GM18951 (cell line): ENCODE results near the gene ARHGEF28.

Source experiments
- POLR2A ChIP-seq: IDR thresholded peaks from 4 replicates; pipeline ENCODE4 v1.6.1; 2011; ENCODE audit warnings: mild to moderate bottlenecking; ENCODE audit not compliant: insufficient read length, insufficient read depth; ENCODE audit errors: extremely low read depth
- in situ Hi-C: fragments of 300-500 bp; cut with MboI; formaldehyde crosslinking; loops from one replicate; pipeline ENCODE4 v1.12.0; 2022; ENCODE audit warnings: low sequenced_read_pairs, mixed read lengths, inconsistent platforms; ENCODE audit not compliant: unreplicated experiment

Gene ARHGEF28

DNA sequence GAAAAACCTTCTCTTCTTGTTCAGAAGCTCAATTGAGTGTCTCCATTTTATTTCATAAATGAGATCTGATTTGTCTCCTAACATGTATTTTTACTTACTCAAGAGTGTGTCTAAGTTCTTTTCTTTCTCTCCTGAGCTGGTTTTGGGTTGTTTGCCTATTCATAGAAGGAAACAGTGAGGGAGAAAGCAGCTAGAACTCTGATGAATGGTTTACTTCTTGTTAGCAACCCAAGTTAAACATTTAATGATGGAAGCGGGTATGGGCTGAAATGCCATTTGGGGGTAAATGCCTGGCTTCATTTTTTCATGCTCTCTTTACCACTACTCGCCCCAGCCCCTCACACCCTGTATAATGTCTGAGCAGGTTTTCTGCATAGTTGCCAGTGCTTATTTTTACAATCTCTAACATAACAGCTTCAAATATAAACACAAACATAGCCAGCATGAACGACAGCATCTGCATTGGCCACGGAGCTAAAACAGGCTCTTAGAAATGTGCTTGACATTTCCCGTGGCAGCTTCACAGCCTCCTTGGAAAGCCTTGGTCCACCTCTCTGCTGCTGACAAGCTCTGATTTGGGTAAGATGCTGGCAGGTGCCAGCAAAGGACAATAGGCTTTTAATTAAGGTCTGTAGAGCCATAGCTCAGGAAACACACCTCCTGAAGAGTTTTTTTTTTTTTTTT is 321.1 kb downstream of the ARHGEF28 start:
- in situ Hi-C loops = no loop called here

DNA sequence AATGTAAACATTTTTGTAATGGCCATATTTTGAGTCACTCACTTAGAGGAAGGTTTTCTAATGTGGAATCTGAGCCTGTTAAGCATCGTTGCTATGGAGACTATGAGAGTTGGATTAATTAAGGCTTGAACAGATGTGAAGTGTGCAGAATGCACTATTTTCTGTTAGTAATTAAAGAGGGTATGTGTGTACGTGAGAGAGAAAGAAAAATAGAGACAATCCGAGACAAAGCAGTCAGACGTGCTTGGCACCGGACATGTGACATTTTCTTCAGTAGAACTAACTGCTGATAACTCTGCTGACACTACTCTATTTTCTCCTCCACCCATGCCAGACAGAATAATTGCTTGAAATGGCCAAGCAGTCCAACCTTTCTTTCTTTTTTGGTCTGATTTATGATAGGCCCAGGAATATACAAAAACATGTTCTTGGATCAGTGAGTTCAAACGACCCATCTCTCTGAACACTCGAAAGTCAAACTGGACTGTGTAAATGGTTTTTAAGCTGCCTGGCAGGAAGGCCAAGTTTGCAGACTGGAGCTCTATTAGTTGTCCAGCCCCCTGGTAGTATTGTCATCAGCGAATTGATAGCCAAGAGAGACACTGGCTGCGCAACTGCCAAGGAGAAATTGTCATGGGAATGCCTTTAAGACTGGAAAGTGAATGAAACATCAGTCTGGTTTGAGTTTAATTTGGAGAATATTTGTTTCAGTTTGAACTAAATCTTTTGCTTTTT is 322.1 kb downstream of the ARHGEF28 start:
- no peak for TF ChIP-seq POLR2A
- in situ Hi-C loops = no loop called here

More for the DNA sequence above, 321.1 kb downstream of the ARHGEF28 start:
- TF ChIP-seq POLR2A = no peak

DNA sequence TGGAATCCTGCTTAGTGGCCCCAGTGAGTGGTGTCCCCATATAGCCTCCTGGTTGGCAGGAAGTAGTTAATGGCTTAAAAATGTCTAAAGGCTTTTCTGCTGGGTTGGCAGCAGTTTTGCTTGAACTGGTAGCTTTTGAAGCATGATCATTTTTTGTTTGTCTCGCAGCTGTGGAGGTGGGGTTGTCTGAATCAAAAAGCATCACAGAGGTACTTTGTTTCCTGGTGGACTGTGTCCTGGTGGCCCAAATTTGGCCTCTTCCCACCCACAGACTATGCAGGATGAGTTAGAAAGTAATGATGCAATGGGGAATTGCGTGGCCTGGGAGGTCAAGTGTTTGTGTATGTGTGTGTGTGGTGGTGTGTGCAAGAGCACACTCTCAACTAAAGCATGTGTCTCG is 322.7 kb downstream of the ARHGEF28 start:
- in situ Hi-C loops = no loop called here
- TF ChIP-seq POLR2A = no peak

DNA sequence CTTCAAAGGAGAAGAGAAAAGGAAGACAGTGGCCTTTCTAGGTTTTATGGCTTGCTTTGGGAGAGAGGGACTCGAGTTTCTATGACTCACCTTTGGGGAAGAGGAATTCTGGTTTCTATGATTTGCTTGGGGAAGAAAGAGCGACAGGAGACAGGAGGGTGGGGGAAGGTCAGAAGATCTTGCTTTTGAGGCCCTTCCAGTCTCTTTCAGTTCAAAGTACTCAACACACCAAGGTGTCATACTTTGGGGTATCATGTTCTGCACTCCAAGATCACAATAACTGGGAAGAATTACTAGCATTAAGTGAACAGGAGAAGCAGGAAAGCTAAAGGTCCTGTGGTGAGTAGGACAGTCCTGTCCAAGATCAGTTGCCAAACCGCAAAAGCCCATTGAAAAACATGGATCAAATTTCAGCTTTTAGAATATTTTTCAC is 324.5 kb downstream of the ARHGEF28 start:
- no peak for TF ChIP-seq POLR2A
- in situ Hi-C loops = no loop called here

DNA sequence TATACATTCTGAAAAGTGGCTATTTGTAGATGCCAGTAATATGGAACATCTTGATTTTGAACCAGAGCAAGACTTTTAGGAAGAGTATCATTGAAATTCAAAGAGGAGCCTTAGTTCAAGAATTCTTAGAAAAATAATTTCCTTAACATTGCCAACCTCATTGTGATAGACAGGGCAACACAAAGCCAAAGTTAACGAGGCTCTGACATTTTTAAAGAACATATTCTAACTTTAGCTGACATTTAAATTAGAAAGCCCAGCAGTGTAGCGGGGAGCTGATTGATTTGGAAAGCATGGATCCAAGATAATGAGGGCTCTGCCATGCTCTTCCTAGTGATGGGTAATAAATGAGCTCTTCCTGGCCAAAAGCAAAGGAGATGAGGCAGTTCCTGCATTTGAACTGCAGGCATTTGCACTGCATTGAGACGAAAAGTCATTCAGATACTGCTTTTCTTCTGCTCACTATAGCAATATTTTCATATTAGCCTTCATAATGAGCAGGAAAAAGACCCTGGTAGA is 325.0 kb downstream of the ARHGEF28 start:
- in situ Hi-C loops = no loop called here
- no peak for TF ChIP-seq POLR2A

DNA sequence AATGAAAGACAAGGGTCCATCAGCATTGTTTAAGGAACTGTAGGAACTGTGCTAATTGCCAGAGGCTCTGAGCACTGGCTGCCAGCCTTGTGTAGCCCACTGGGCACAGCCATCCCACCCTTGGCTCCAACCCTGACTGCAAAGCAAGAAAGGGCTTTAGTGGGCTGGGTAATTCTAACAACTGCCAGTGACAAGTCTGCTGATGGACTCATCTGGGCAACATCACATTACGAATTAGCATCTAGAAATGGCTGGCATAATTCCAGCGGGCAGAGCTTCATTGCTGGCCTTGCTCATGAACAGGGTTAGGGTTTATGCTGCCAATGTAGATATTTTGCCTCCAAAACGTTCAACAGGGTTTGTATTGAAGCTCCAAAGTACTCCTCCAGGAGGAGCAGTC is 326.9 kb downstream of the ARHGEF28 start:
- no peak for TF ChIP-seq POLR2A
- in situ Hi-C loops = no loop called here

DNA sequence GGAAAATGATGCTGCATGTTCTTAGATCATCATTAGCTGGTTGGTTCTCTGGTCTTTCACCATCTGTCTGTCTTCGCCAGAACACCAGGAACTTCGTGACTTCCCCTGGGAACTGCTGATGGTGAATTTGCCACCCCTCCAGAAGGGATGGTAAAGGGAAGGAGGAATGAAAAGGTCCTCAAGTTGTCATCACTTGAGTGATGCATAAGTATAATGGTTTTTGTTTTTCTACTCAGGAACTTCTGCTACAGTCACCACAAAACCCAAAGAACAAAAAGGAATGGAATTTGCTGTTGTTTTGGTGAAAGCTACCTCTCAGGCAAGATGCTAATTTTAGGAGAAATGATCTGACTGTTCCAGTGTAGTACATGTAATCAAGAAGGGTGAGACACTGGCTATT is 328.4 kb downstream of the ARHGEF28 start:
- TF ChIP-seq POLR2A = no peak
- in situ Hi-C loops = no loop called here

DNA sequence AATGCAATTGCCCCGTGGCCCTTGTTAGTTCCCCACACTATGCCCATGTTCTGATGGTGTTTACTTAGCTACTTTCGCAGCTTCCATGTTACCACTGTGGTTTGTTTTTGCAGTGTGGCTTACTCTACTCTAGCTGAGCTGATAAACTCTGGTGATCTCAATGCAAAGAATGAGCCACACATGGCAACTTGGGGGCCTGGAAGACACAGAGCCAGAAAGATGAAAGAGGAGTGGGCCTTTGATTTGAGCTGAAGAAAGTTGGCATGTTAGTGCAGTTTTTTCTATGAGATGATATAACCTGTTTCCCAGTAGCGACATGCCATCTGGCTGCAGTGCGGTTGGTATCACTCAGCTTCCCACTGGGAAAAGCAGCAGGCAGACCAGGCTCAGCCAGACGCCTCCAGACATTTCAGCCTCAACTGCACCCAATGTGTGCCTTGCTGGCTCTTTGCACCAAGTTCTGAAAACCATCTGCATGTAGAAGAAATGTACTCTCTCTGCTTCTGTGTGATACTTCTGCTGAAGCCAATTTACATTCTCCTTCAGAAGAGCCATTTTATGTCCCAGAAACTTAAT is 329.4 kb downstream of the ARHGEF28 start:
- in situ Hi-C loops = no loop called here
- no peak for TF ChIP-seq POLR2A

DNA sequence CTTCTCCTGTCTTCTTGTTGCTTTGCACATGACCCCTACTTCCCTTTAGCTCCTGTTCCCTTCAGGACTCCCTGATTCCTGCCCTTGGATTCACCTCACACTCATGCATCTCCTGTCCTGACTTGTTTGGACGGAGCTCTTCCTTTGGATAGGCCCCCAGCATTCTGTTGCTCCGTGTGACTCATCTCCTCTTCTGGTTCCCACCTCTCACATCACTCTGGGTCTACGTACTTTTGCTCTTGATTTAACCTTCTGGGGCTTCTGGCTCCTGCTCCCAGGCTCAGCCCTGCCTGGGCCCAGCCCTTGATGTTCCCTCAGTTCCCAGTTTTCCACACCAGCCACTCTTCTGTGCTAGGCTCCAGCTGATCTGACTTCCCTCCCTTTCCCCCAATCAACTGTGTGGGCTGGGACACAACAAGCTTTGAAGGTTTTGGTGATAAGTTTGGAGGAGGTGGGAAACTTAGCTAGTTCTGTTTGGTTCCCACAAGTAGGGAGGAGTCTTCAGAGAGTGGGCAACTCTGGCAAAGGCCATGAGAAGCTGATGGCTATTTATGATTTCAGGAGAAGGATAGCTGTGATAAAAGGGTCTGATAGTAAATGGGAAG is 331.5 kb downstream of the ARHGEF28 start:
- TF ChIP-seq POLR2A = no peak
- in situ Hi-C loops = no loop called here

DNA sequence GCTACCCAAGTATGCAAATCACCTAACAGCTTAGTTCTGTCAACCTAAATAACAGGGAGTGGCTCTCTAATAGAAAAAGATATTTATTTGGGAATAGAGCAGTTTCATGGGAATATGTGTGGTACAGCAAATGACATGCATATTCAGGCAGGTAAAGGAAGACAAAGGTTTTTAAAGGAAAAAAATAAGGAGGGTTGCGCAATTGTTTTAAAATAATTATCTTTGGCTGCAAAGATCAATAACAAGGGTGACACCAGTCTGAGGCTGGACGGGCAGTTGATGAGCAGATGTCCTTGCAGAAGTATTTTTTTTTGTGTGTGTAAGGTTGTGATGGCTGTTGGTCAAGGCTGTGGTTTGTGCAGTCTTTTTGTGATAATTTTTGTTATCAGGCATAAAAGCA is 332.0 kb downstream of the ARHGEF28 start:
- no peak for TF ChIP-seq POLR2A
- in situ Hi-C loops = no loop called here

DNA sequence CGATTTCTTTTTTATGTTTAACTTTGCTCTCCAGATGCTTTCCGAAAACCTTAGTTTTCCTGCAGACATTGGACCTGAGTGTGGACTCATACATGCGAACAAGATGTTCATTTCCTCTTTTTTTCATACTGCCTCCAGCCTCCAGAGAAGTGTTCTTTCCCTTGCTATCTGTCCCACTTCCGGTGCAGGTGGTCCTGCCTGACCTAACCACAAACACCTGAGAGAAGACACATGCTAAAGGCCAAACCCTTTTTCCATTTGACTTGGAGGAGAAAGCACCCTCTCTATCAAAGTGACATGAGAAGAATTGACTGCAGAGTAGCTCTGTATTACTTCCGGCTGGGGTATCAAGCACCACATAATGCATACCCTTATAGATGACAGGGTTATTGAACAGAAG is 334.0 kb downstream of the ARHGEF28 start:
- in situ Hi-C loops = no loop called here
- TF ChIP-seq POLR2A = no peak

DNA sequence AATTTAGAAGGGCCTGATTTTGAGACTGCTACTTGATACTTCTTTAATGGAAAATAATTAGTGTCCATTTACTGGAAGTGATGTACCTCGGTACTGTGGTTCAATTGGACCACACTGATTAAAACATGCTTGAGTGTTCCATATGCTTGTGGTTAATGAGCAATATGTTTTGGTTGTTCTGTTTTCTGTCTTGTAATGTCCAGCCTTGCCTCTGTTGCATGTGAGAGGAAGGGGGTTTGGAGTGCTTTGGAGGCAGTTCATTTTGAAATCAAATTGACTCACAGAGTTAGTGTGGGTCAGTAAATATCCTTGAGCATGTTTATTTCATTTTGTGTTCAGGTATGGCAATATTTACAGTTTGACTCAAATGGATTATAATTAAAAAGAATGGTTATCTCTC is 334.4 kb downstream of the ARHGEF28 start:
- TF ChIP-seq POLR2A = no peak
- in situ Hi-C loops = no loop called here

DNA sequence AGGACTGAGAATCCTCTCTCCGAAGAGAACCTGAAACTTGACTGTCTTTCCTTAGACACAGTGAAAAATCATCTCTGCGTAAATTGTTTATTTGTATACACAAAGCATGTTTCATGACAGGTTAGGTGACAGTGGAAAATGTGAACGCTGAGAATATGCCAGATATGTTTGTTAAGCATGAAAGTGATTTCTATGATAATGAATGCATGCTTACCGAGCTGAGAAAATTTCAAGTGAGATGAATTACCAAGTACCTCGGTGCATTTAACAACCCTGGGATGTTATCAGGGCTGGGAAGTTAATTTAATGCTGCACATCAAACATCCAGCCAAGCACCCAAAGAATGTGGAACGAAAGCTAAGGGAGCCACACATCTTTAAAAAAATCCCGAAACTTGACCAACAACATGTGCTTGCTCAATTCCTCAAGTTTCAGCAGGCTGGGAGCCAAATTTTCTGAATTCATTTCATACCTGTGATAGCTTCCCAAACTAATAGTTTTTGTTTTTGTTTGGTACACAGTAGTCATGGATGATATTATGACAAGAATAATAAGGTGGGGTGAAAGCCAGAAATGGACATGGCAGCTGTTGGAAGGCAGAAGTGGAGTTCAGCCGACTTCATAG is 336.9 kb downstream of the ARHGEF28 start:
- TF ChIP-seq POLR2A = no peak
- in situ Hi-C loops = no loop called here
